Adrenal gland (tissue), 12 donors: ENCODE measurements around the gene LDLRAP1. TPM values are rescaled to one million over a fixed set of nuclear protein-coding genes. Genes with fewer than 3 reads are reported as not detected.

Experiments used
- DNase-seq, 7 donors: peaks; one replicate each; pipeline ENCODE4 v3.0.0-alpha.2; 2019 to 2020
- H3K27ac ChIP-seq, 5 donors: fragments of 200-600 bp; sonication (generic) in 4 of 5; 1 replicate in 3 of 5; 2 replicates in 2 of 5; pipeline versions ENCODE4 v1.5.1 to v1.8.0; 2016 to 2020; ENCODE audit warnings: mild to moderate bottlenecking in 1 of 5
- H3K27me3 ChIP-seq: fragments of 200-600 bp; 2 replicates; pipeline ENCODE4 v1.8.0; 2021
- H3K36me3 ChIP-seq, 2 donors: fragments of 200-600 bp; replicated peaks in 1 of 2; 1 replicate in 1 of 2; 2 replicates in 1 of 2; pipeline versions ENCODE4 v1.5.1 to v1.8.0; 2018 to 2022
- H3K4me1 ChIP-seq, 2 donors: fragments of 200-600 bp; replicated peaks in 1 of 2; 1 replicate in 1 of 2; 2 replicates in 1 of 2; pipeline versions ENCODE4 v1.5.1 to v1.8.0; 2018 to 2021
- H3K4me3 ChIP-seq, 4 donors: fragments of 200-600 bp; sonication (generic) in 3 of 4; one replicate each; pipeline ENCODE4 v1.5.1; 2016 to 2018
- H3K9me3 ChIP-seq, 3 donors: fragments of 200-600 bp; sonication (generic) in 1 of 3; replicated peaks in 1 of 3; 1 replicate in 2 of 3; 2 replicates in 1 of 3; pipeline versions ENCODE4 v1.5.1 to v1.8.0; 2016 to 2021
- POLR2A ChIP-seq, 2 donors: fragments of 450-650 bp; IDR thresholded peaks; one replicate each; pipeline ENCODE4 v1.6.1; 2017; ENCODE audit warnings: antibody characterized with exemption in 2 of 2, mild to moderate bottlenecking in 2 of 2, moderate library complexity in 1 of 2
- WGBS, 4 donors: extraction: QIAGEN DNeasy Blood & Tissue Kit in 2 of 4; methylation state at CpG; one replicate each; pipeline versions ENCODE4 v1.1.5 to v1.1.7; 2013 to 2017; 5-methylcytosine and 5-hydroxymethylcytosine counted together
- intact Hi-C, 2 donors: fragments of 100-400 bp; cut with DNase I; formaldehyde crosslinking; loops; one replicate each; pipeline versions ENCODE4 v1.14.1 to v1.15.0; 2022 to 2023
- polyA plus RNA-seq, 3 donors: library from polyadenylated mRNA; stranded (reverse); fragments of 200-250 nt in 2 of 3; fragments of 350-450 nt in 1 of 3; fragmentation: Illumina TruSeq in 1 of 3; extraction: RNeasy Lipid Tissue Mini Kit (QIAGEN cat#74804) in 1 of 3; gene quantifications; one replicate each; pipeline ENCODE4 v1.2.3, GENCODE V29; 2013 to 2014
- total RNA-seq, 9 donors: library from RNA; depleted of rRNA in 4 of 9; stranded (reverse); fragments of >200 nt in 4 of 9; fragments of 120-200 nt in 1 of 9; fragmentation: NEBNext Ultra II Directional in 1 of 9; extraction: Animal tissue kit (Norgen Biotek cat#: 25700) in 1 of 9; gene quantifications; one replicate each; pipeline versions ENCODE4 v1.1.0 to v1.2.4, GENCODE V29; 2013 to 2023
- TF ChIP-seq, protein P1 (sequence below), 6 experiments: fragments of 450-650 bp in 4 of 6; fragments of 200-600 bp in 2 of 6; sonication (generic) in 1 of 6; IDR thresholded peaks; 1 replicate in 5 of 6; 2 replicates in 1 of 6; pipeline versions ENCODE4 v1.5.1 to v1.8.0; 2016 to 2021; ENCODE audit warnings: antibody characterized with exemption in 6 of 6, mild to moderate bottlenecking in 2 of 6, moderate library complexity in 1 of 6
- donor health status: healthy with polysubstance abuse.
- donor health status: Bipolar disorder and iron deficiency.
- donor health status: DM: yes; HTN: yes; CAD: no.
- donor health status: DM: no; HTN: no; CAD: no.
- donor health status: DM: no; HTN: no; CAD: no.
- donor health status: DM: yes; HTN: yes; CAD: no.

LDLRAP1 gene
- total and polyA plus RNA-seq, 12 donors = 6.8 to 39.1 (median 27.3) TPM

GRCh38 chr1:25550155-25550506, 6.7 kb downstream of the LDLRAP1 start:
- Histone ChIP-seq H3K27me3 (no peaks in the 10 kb centered on the region), H3K27ac (peak overlapping the region in 4 of 5 donors; percentile 4 to 84 (median 61)), H3K36me3 (no peaks in the 10 kb centered on the region), H3K4me1 (peaks cover 22 to 60% of the 10 kb centered on the region in 2 donors), H3K9me3 (no peaks in the 10 kb centered on the region), H3K4me3 (no peak overlapping the region)
- TF ChIP-seq, protein P1, sequence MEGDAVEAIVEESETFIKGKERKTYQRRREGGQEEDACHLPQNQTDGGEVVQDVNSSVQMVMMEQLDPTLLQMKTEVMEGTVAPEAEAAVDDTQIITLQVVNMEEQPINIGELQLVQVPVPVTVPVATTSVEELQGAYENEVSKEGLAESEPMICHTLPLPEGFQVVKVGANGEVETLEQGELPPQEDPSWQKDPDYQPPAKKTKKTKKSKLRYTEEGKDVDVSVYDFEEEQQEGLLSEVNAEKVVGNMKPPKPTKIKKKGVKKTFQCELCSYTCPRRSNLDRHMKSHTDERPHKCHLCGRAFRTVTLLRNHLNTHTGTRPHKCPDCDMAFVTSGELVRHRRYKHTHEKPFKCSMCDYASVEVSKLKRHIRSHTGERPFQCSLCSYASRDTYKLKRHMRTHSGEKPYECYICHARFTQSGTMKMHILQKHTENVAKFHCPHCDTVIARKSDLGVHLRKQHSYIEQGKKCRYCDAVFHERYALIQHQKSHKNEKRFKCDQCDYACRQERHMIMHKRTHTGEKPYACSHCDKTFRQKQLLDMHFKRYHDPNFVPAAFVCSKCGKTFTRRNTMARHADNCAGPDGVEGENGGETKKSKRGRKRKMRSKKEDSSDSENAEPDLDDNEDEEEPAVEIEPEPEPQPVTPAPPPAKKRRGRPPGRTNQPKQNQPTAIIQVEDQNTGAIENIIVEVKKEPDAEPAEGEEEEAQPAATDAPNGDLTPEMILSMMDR (IDR thresholded peaks at IDR 0.05) = no peak
- no peak for TF ChIP-seq POLR2A (IDR thresholded peaks at IDR 0.05)
- intact Hi-C loops = no loop called here
- 40 to 54% (median 48%) methylated on average over 2 of the region's 2 CpGs for WGBS, 4 donors
- no peak for DNase-seq

GRCh38 chr1:25550683-25551310, 7.4 kb downstream of the LDLRAP1 start:
- Histone ChIP-seq H3K27me3 (no peaks in the 10 kb centered on the region), H3K36me3 (no peaks in the 10 kb centered on the region), H3K4me1 (peaks cover 22 to 54% of the 10 kb centered on the region in 2 donors), H3K27ac (peak overlapping the region in 3 of 5 donors; percentile 4 to 84 (median 66)), H3K9me3 (no peaks in the 10 kb centered on the region), H3K4me3 (no peak overlapping the region)
- DNase-seq = peak in 6 of 7 donors; percentile 65 to 87 (median 74)
- no peak for TF ChIP-seq POLR2A (IDR thresholded peaks at IDR 0.05)
- TF ChIP-seq, protein P1 (IDR thresholded peaks at IDR 0.05) = no peak
- intact Hi-C loops = no loop called here
- 34 to 42% (median 39%) methylated on average over 3 of the region's 3 CpGs for whole genome bisulfite sequencing, 4 donors

- Histone ChIP-seq H3K4me3 (no peak overlapping the region), H3K27me3 (no peaks in the 10 kb centered on the region), H3K9me3 (no peaks in the 10 kb centered on the region), H3K27ac (peak overlapping the region in 1 of 5 donors; percentile 44), H3K4me1 (peaks cover 22 to 47% of the 10 kb centered on the region in 2 donors), H3K36me3 (no peaks in the 10 kb centered on the region)
- WGBS, 4 donors = 76 to 85% (median 84%) methylated on average over 6 to 11 of the region's 11 CpGs
- peak in 6 of 7 donors; percentile 56 to 79 (median 72) for DNase-seq
- intact Hi-C loops = no loop called here
- no peak for TF ChIP-seq POLR2A (IDR thresholded peaks at IDR 0.05)
- TF ChIP-seq, protein P1 (IDR thresholded peaks at IDR 0.05) = no peak
These were observed 10.5 kb downstream of the LDLRAP1 start for GRCh38 chr1:25553749-25554429.

DNA sequence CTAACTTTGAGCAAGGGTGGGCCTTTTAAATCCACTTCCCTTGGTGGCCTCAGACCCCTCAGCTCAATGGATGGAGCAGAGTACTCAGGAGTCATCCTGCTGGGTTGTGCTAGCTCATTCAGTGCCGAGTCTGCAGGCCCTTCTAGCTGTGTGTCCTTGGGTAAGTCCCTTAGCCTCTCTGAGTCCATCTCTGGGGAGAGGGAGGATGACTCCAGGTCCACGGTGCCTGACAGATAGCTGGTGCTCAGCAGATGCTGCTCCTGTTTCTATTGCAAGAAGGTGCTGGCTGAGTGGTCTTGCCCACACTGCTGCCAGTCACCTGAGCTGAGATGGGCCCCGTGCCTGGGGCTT, 11.0 kb downstream of the LDLRAP1 start:
- H3K27me3 ChIP-seq = no peaks in the 10 kb centered on the region
- intact Hi-C loops = no loop called here

More for the DNA sequence above, 11.0 kb downstream of the LDLRAP1 start:
- Histone ChIP-seq H3K27ac (peak overlapping the region in 1 of 5 donors; percentile 3), H3K9me3 (no peaks in the 10 kb centered on the region), H3K4me1 (peaks cover 18 to 42% of the 10 kb centered on the region in 2 donors), H3K4me3 (no peak overlapping the region), H3K36me3 (no peaks in the 10 kb centered on the region)
- no peak for TF ChIP-seq POLR2A (IDR thresholded peaks at IDR 0.05)
- TF ChIP-seq, protein P1 (IDR thresholded peaks at IDR 0.05) = no peak
- no peak for DNase-seq
- 82 to 100% (median 92%) methylated on average over 2 to 3 of the region's 3 CpGs for WGBS, 4 donors
